ENCODE data around the gene FAM117B.

FAM117B gene

DNA sequence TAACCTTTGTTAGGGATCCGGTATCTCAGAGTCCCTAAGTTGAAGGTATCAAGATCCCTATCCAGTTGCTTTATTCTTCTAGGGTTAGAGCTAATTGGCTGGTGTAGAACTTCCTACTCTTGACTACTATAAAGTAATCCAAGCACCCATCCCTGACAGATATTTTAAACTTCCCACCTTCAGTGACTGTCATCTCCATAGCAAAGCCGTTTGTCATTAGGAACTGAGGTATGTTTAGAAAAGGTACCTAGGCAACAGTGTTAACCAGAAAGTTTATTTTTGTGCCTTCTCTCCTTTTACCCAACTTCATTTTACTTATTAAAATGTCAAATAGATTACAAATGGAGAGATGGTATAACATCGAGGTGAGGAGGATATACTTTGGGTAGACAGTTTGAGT is 4.5 kb downstream of the FAM117B start:
- no peaks in the 10 kb centered on the region; the same call in 1 of the 2 replicates for H3K36me3 ChIP-seq
- TF ChIP-seq, protein P1, sequence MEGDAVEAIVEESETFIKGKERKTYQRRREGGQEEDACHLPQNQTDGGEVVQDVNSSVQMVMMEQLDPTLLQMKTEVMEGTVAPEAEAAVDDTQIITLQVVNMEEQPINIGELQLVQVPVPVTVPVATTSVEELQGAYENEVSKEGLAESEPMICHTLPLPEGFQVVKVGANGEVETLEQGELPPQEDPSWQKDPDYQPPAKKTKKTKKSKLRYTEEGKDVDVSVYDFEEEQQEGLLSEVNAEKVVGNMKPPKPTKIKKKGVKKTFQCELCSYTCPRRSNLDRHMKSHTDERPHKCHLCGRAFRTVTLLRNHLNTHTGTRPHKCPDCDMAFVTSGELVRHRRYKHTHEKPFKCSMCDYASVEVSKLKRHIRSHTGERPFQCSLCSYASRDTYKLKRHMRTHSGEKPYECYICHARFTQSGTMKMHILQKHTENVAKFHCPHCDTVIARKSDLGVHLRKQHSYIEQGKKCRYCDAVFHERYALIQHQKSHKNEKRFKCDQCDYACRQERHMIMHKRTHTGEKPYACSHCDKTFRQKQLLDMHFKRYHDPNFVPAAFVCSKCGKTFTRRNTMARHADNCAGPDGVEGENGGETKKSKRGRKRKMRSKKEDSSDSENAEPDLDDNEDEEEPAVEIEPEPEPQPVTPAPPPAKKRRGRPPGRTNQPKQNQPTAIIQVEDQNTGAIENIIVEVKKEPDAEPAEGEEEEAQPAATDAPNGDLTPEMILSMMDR (IDR thresholded peaks at IDR 0.05; ENCODE audit: low read depth, low read length), result no peak
- no peak overlapping the region for H3K4me3 ChIP-seq (ENCODE audit: low read depth, low read length)
- no peak for DNase-seq
- no peaks in the 10 kb centered on the region for H3K9me3 ChIP-seq (ENCODE audit: severe bottlenecking)
- no peak overlapping the region for H3K27ac ChIP-seq
- H3K27me3 ChIP-seq (ENCODE audit: insufficient read depth, low read depth, severe bottlenecking), result no peaks in the 10 kb centered on the region

DNA sequence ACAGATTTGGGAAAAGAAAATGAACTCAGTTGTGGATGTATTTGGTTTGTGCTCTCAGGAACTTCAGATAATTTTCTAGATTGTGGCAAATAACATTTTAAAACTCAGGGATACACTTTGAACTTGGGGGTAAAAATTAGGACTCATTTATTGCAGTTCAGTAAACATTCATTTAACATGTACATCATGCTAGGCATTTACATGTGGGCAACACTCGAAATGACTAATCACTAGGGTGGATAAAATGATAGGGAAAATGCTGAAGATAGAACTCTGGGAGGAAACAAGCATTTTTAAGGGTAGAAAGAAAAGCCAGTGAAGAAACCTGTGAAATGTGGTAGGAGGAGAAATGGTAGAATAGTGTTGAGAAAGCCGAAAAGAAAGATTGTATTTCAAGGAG is 7.8 kb downstream of the FAM117B start:
- H3K27me3 ChIP-seq (ENCODE audit: insufficient read depth, low read depth, severe bottlenecking), result no peaks in the 10 kb centered on the region
- H3K27ac ChIP-seq, result no peak overlapping the region
- no peak overlapping the region for H3K4me3 ChIP-seq (ENCODE audit: low read depth, low read length)
- H3K9me3 ChIP-seq (ENCODE audit: severe bottlenecking), result no peaks in the 10 kb centered on the region
- H3K36me3 ChIP-seq, result no peaks in the 10 kb centered on the region; the same call in 1 of the 2 replicates
- TF ChIP-seq, protein P1 (IDR thresholded peaks at IDR 0.05; ENCODE audit: low read depth, low read length), result no peak
- no peak for DNase-seq

DNA sequence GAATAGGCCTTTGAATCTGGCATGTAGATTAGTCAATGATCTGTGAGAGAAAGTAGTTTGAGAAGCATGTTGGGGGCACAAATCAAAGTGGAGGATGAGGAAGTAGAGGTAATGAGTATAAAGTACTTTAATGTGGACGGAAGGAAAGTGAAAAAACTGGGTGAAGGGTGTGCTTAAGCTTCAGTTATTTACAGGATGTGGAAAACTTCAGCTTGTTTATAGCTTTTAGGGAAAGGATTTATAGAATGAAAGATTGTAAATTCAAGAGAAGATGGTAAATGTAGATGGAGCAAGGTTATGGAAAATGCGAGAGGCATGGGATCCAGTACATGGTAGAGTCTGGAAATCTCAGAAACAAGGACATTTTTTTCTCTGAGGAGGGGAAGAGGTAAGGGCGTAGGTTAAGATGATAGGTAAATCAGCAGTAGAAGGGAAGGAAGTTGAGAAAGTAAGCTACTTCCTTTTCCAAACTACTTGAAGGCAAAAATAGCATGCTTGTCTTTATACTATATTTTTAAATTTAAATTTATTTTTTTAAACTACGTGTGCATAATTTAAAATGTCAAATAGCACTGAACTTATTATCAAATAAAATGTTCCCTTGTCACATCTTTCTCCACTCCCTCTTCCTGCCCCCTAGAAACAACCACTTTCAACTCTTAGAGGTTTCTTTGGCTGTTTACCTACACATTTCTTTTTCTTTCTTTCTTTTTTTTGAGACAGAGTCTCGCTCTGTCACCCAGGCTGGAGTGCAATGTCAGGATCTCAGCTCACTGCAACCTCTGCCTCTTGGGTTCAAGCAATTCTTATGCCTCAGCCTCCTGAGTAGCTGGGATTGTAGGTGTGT is 8.5 kb downstream of the FAM117B start:
- DNase-seq, result no peak
- Histone ChIP-seq H3K27me3 (ENCODE audit: insufficient read depth, low read depth, severe bottlenecking) (no peaks in the 10 kb centered on the region), H3K36me3 (no peaks in the 10 kb centered on the region; the same call in 1 of the 2 replicates), H3K27ac (no peak overlapping the region), H3K4me3 (ENCODE audit: low read depth, low read length) (no peak overlapping the region), H3K9me3 (ENCODE audit: severe bottlenecking) (no peaks in the 10 kb centered on the region)
- TF ChIP-seq, protein P1 (IDR thresholded peaks at IDR 0.05; ENCODE audit: low read depth, low read length), result no peak

DNA sequence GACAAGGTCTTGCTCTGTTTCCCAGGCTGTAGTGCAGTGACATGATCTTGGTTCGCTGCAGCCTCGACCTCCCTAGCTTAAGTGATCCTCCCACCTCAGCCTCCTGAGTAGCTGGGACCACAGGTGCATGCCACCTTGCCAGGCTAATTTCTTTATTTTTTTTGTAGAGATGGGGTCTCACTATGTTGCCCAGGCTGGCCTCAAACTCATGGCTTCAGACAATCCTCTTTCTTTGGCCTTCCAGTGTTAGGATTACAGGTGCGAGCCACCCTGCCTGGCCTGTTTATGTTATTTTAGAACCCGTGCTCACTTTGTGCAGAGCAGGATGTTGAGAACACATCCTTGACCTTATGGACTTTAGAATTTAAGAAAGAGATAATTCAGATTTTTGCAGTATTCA is 17.4 kb downstream of the FAM117B start:
- TF ChIP-seq, protein P1 (IDR thresholded peaks at IDR 0.05; ENCODE audit: low read depth, low read length), result no peak
- H3K9me3 ChIP-seq (ENCODE audit: severe bottlenecking), result no peaks in the 10 kb centered on the region
- no peaks in the 10 kb centered on the region for H3K36me3 ChIP-seq
- H3K27me3 ChIP-seq (ENCODE audit: insufficient read depth, low read depth, severe bottlenecking), result no peaks in the 10 kb centered on the region
- no peak overlapping the region for H3K4me3 ChIP-seq (ENCODE audit: low read depth, low read length)
- DNase-seq, result no peak
- no peak overlapping the region for H3K27ac ChIP-seq

DNA sequence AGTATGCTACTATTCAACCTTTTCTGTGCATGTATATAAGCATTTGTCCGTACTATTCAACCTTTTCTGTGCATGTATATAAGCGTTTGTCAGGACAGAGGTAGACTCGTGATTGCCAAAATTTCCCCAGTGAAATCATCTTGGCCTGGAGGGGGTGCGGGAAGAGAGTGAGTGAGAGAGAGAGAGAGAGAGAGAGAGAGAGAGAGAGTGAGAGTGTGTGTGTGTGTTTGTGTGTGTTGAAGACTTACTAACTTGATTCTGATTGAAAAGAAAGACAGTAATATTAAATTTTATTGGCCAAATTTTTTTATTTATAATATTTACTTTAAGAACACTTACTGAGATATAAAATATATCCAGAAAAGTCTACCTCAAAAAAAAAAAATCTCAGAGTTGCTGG is 19.1 kb downstream of the FAM117B start:
- TF ChIP-seq, protein P1 (IDR thresholded peaks at IDR 0.05; ENCODE audit: low read depth, low read length), result no peak
- H3K36me3 ChIP-seq, result no peaks in the 10 kb centered on the region

More for the DNA sequence above, 19.1 kb downstream of the FAM117B start:
- H3K27me3 ChIP-seq (ENCODE audit: insufficient read depth, low read depth, severe bottlenecking), result no peaks in the 10 kb centered on the region
- no peak overlapping the region for H3K4me3 ChIP-seq (ENCODE audit: low read depth, low read length)
- no peak overlapping the region for H3K27ac ChIP-seq
- no peak for DNase-seq
- H3K9me3 ChIP-seq (ENCODE audit: severe bottlenecking), result no peaks in the 10 kb centered on the region
